HCT116 (cell line): ENCODE data around the gene ITGB1BP1. TPM values are rescaled to one million over a fixed set of nuclear protein-coding genes. Genes with fewer than 3 reads are reported as not detected.

Source experiments
- ATAC-seq: fragments of 200-7000 bp; cut with Tn5 transposase; 2 replicates; pipeline ENCODE4 v1.9.1; 2020; ENCODE audit warnings: mild to moderate bottlenecking, moderate library complexity
- BruUV-seq: library from RNA; stranded (reverse); fragments of 400-500 nt; replicated peaks from 2 replicates; lab custom pipeline; 2021; lab: Mats Ljungman, UMichigan
- CTCF ChIA-PET: fragments of 300-600 bp; sonication (Branson Sonifier 250); formaldehyde crosslinking; loops from one replicate; lab custom pipeline; 2021; ENCODE audit warnings: antibody characterized with exemption; lab: Charles Lee
- POLR2A ChIA-PET: fragments of 300-600, 350-600 bp; sonication (Branson Sonifier 250); formaldehyde crosslinking; loops from one replicate; lab custom pipeline; 2021; ENCODE audit warnings: antibody characterized with exemption; lab: Charles Lee
- RAD21 ChIA-PET, 2 experiments: fragments of 300-600 bp; sonication (Branson Sonifier 250); formaldehyde crosslinking; loops; one replicate each; lab custom pipeline; 2023; ENCODE audit warnings: low total read pairs in 2 of 2; ENCODE audit not compliant: uncharacterized antibody in 2 of 2, unreplicated experiment in 2 of 2, low non-redundant PET in 1 of 2; lab: Charles Lee
- DNase-seq: peaks from one replicate; pipeline ENCODE4 v3.0.0-alpha.2; 2010; ENCODE audit warnings: low read depth, low spot score
- H2AFZ ChIP-seq: fragments of 200-600 bp; shearing (Covaris generic), sonication (generic); 2 replicates; pipeline ENCODE4 v1.6.1; 2017; ENCODE audit warnings: low read depth, mixed run types, mixed read lengths, antibody characterized with exemption, low read length; ENCODE audit not compliant: poor library complexity, severe bottlenecking
- H3K27ac ChIP-seq: 2 replicates; pipeline ENCODE4 v1.5.1; 2012; ENCODE audit warnings: low read depth, low read length
- H3K27me3 ChIP-seq: fragments of 200-600 bp; sonication (generic); 2 replicates; pipeline ENCODE4 v1.6.1; 2016; ENCODE audit warnings: mixed run types, low read length, mixed read lengths; ENCODE audit not compliant: insufficient read depth
- H3K36me3 ChIP-seq, 2 experiments: fragments of 200-500 bp in 1 of 2; fragments of 200-600 bp in 1 of 2; sonication (Bioruptor generic) in 1 of 2; sonication (generic) in 1 of 2; 2 replicates each; pipeline versions ENCODE4 v1.5.1 to v1.6.1; 2014 to 2016; ENCODE audit warnings: low read length in 2 of 2, inconsistent platforms in 1 of 2, mixed read lengths in 1 of 2, mixed run types in 1 of 2; ENCODE audit not compliant: insufficient read depth in 2 of 2, control insufficient read depth in 1 of 2
- H3K4me1 ChIP-seq, 2 experiments: fragments of 200-600 bp in 1 of 2; sonication (generic) in 1 of 2; 2 replicates each; pipeline versions ENCODE4 v1.5.1 to v1.6.1; 2012 to 2017; ENCODE audit warnings: low read length in 2 of 2, inconsistent platforms in 1 of 2, mild to moderate bottlenecking in 1 of 2, mixed read lengths in 1 of 2, mixed run types in 1 of 2, moderate library complexity in 1 of 2; ENCODE audit not compliant: insufficient read depth in 2 of 2, control insufficient read depth in 1 of 2
- H3K4me2 ChIP-seq: fragments of 200-600 bp; sonication (generic); 2 replicates; pipeline ENCODE4 v1.6.1; 2017; ENCODE audit warnings: mixed run types, low read length, mixed read lengths
- H3K4me3 ChIP-seq, 2 experiments: fragments of 200-600 bp in 1 of 2; sonication (generic) in 1 of 2; replicated peaks in 1 of 2; 2 replicates each; pipeline ENCODE4 v1.5.1; 2011 to 2016; ENCODE audit warnings: low read length in 2 of 2, control low read depth in 1 of 2, low read depth in 1 of 2, mild to moderate bottlenecking in 1 of 2, mixed read lengths in 1 of 2, mixed run types in 1 of 2
- H3K79me2 ChIP-seq: fragments of 200-600 bp; sonication (generic); 2 replicates; pipeline ENCODE4 v1.6.1; 2017; ENCODE audit warnings: mild to moderate bottlenecking, mixed run types, low read length, moderate library complexity, mixed read lengths; ENCODE audit not compliant: insufficient read depth
- H3K9ac ChIP-seq: fragments of 200-600 bp; sonication (generic); 2 replicates; pipeline ENCODE4 v1.6.1; 2016; ENCODE audit warnings: low read length, mixed read lengths
- H3K9me2 ChIP-seq: fragments of 200-600 bp; sonication (generic), shearing (Covaris generic); 2 replicates; pipeline ENCODE4 v1.6.1; 2017; ENCODE audit warnings: mixed run types, mild to moderate bottlenecking, moderate library complexity; ENCODE audit not compliant: insufficient read depth
- H3K9me3 ChIP-seq, 2 experiments: fragments of 200-500 bp in 1 of 2; fragments of 200-600 bp in 1 of 2; sonication (Bioruptor generic) in 1 of 2; sonication (generic) in 1 of 2; 2 replicates each; pipeline ENCODE4 v1.6.1; 2014 to 2017; ENCODE audit warnings: low read length in 2 of 2, mixed read lengths in 2 of 2, inconsistent platforms in 1 of 2, low read depth in 1 of 2, mild to moderate bottlenecking in 1 of 2, mixed run types in 1 of 2, moderate library complexity in 1 of 2; ENCODE audit not compliant: control insufficient read depth in 1 of 2, insufficient read depth in 1 of 2
- H4K20me1 ChIP-seq: fragments of 200-600 bp; sonication (generic), shearing (Covaris generic); 2 replicates; pipeline ENCODE4 v1.6.1; 2017; ENCODE audit warnings: mixed run types, mild to moderate bottlenecking, moderate library complexity; ENCODE audit not compliant: insufficient read depth
- CEBPB ChIP-seq: IDR thresholded peaks from 2 replicates; pipeline ENCODE4 v1.6.1; 2012; ENCODE audit warnings: low read depth
- EGR1 ChIP-seq: IDR thresholded peaks from 2 replicates; pipeline ENCODE4 v1.6.1; 2012; ENCODE audit warnings: low read depth
- ELF1 ChIP-seq: IDR thresholded peaks from 2 replicates; pipeline ENCODE4 v1.6.1; 2012; ENCODE audit warnings: low read depth, borderline replicate concordance
- EZH2 ChIP-seq: fragments of 200-600 bp; sonication (generic); IDR thresholded peaks from 2 replicates; pipeline ENCODE4 v1.6.1; 2017; ENCODE audit warnings: antibody characterized with exemption, mixed run types
- FOSL1 ChIP-seq: IDR thresholded peaks from 2 replicates; pipeline ENCODE4 v1.6.1; 2012; ENCODE audit warnings: low read depth
- POLR2A ChIP-seq: IDR thresholded peaks from 2 replicates; pipeline ENCODE4 v1.7.0; 2011; ENCODE audit warnings: borderline replicate concordance; ENCODE audit not compliant: insufficient read depth, insufficient read length; ENCODE audit errors: extremely low read depth
- POLR2AphosphoS5 ChIP-seq: IDR thresholded peaks from 2 replicates; pipeline ENCODE4 v1.6.1; 2011; ENCODE audit warnings: mild to moderate bottlenecking, low read depth, low read length, moderate library complexity
- SP1 ChIP-seq: IDR thresholded peaks from 2 replicates; pipeline ENCODE4 v1.6.1; 2012; ENCODE audit warnings: low read depth
- TCF7L2 ChIP-seq: IDR thresholded peaks from 2 replicates; pipeline ENCODE4 v1.7.0; 2011; ENCODE audit warnings: borderline replicate concordance, inconsistent platforms; ENCODE audit not compliant: insufficient read depth, insufficient read length; ENCODE audit errors: extremely low read depth
- YY1 ChIP-seq: IDR thresholded peaks from 2 replicates; pipeline ENCODE4 v1.6.1; 2011; ENCODE audit warnings: low read length, low read depth, moderate library complexity, mild to moderate bottlenecking; ENCODE audit not compliant: insufficient replicate concordance; ENCODE audit errors: extremely low read depth
- ZFX ChIP-seq: fragments of 450-650 bp; IDR thresholded peaks from 2 replicates; pipeline ENCODE4 v1.6.1; 2017
- ZNF274 ChIP-seq: fragments of 200-500 bp; sonication (Bioruptor generic); IDR thresholded peaks from 2 replicates; pipeline ENCODE4 v1.6.1; 2014; ENCODE audit warnings: mild to moderate bottlenecking, low read depth, low read length, inconsistent platforms
- intact Hi-C: fragments of 100-400 bp; cut with micrococcal nuclease; formaldehyde crosslinking; loops from 2 replicates; pipeline ENCODE4 v1.10.0; 2022
- total RNA-seq: library from RNA; stranded (reverse); gene quantifications from one replicate; pipeline ENCODE4 v1.2.1, GENCODE V29; 2021; ENCODE audit not compliant: unreplicated experiment
- TF ChIP-seq, protein P1 (sequence below): IDR thresholded peaks from 2 replicates; pipeline ENCODE4 v1.6.1; 2012
- TF ChIP-seq, protein P2 (sequence below): IDR thresholded peaks from 2 replicates; pipeline ENCODE4 v1.6.1; 2011; ENCODE audit warnings: mild to moderate bottlenecking, low read length, moderate library complexity; ENCODE audit not compliant: insufficient replicate concordance; ENCODE audit errors: extremely low read depth
- TF ChIP-seq, protein P3 (sequence below): IDR thresholded peaks from 2 replicates; pipeline ENCODE4 v1.6.1; 2012; ENCODE audit warnings: low read depth
- TF ChIP-seq, protein P4 (sequence below), 3 experiments: fragments of 200-600 bp in 1 of 3; sonication (generic) in 1 of 3; IDR thresholded peaks in 2 of 3; conservative IDR thresholded peaks in 1 of 3; 2 replicates each; pipeline ENCODE4 v1.5.1; 2012 to 2017; ENCODE audit warnings: low read depth in 2 of 3, low read length in 2 of 3, antibody characterized with exemption in 1 of 3, borderline replicate concordance in 1 of 3, control low read depth in 1 of 3, mild to moderate bottlenecking in 1 of 3, mixed read lengths in 1 of 3, mixed run types in 1 of 3, moderate library complexity in 1 of 3; ENCODE audit not compliant: insufficient read depth in 1 of 3

Gene ITGB1BP1
- total RNA-seq, 1 experiment from 2014 or later = 86.9 TPM

DNA sequence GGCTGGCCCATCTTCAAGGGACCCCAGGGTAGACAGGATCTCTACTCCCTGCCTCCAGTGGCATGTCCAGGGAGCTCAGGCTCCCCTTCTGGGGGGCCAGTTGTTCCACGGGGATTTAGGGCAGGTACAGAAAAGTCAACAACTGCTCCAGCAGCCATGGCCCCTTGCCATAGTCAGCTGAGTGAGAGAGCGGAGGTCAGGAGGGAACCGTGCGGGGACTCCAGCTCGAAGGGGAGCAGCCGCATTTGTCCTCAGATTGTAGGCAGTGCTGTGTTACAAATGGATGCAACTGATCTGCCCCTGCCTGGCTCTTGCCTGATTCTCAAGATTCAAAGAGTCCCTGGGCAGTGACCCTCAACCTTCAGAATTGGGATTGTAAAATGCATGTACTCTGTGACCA is 49.9 kb downstream of the ITGB1BP1 start (continued):
- no peak for TF ChIP-seq POLR2A
- no peak for TF ChIP-seq EZH2
- TF ChIP-seq YY1 = no peak
- TF ChIP-seq, protein P1, sequence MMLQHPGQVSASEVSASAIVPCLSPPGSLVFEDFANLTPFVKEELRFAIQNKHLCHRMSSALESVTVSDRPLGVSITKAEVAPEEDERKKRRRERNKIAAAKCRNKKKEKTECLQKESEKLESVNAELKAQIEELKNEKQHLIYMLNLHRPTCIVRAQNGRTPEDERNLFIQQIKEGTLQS = no peak
- no peak for TF ChIP-seq CEBPB
- no peak for TF ChIP-seq EGR1
- no peak for TF ChIP-seq ZFX
- no peak for TF ChIP-seq FOSL1
- no peak for TF ChIP-seq TCF7L2

DNA sequence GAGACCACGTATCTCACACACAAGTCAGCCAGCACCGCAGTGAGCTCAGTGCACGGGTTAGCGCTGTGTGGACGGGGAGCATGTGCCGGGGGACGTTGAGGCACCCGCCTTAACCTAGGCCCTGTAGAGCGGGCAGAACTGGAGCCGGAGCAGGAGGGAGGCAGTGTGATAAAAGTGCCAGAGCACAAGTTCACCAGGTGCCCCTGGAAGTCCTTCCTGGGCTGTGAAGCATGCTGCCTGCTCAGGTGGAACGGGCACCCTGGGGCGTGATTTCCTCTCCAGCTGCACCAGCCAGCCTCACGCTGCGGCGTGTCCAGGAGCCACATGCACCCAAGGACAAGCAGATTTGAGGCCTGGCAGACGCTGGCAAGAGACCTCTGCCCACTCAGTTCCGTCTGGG is 50.3 kb downstream of the ITGB1BP1 start:
- Histone ChIP-seq H3K4me1 (peaks cover 10 to 11% of the 10 kb centered on the region in 2 experiments), H3K9ac (no peak overlapping the region), H3K4me2 (no peak overlapping the region), H3K9me2 (no peaks in the 10 kb centered on the region), H3K4me3 (no peak overlapping the region), H3K79me2 (no peaks in the 10 kb centered on the region), H3K36me3 (no peaks in the 10 kb centered on the region), H3K9me3 (no peaks in the 10 kb centered on the region), H3K27me3 (no peaks in the 10 kb centered on the region), H2AFZ (no peak overlapping the region), H4K20me1 (no peaks in the 10 kb centered on the region), H3K27ac (no peak overlapping the region)
- ChIA-PET CTCF (no interaction called here), POLR2A (no interaction called here), RAD21 (no interaction called here)
- intact Hi-C loops = no loop called here
- no TSS peak for BruUV-seq
- DNase-seq (no peak), ATAC-seq (no peak)
- TF ChIP-seq SP1 (no peak), POLR2AphosphoS5 (no peak), EZH2 (no peak), FOSL1 (no peak), ZNF274 (no peak), CEBPB (no peak), ELF1 (no peak), POLR2A (no peak)
- TF ChIP-seq, protein P1 = no peak
- TF ChIP-seq, protein P2, sequence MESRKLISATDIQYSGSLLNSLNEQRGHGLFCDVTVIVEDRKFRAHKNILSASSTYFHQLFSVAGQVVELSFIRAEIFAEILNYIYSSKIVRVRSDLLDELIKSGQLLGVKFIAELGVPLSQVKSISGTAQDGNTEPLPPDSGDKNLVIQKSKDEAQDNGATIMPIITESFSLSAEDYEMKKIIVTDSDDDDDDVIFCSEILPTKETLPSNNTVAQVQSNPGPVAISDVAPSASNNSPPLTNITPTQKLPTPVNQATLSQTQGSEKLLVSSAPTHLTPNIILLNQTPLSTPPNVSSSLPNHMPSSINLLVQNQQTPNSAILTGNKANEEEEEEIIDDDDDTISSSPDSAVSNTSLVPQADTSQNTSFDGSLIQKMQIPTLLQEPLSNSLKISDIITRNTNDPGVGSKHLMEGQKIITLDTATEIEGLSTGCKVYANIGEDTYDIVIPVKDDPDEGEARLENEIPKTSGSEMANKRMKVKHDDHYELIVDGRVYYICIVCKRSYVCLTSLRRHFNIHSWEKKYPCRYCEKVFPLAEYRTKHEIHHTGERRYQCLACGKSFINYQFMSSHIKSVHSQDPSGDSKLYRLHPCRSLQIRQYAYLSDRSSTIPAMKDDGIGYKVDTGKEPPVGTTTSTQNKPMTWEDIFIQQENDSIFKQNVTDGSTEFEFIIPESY = no peak
- TF ChIP-seq, protein P3, sequence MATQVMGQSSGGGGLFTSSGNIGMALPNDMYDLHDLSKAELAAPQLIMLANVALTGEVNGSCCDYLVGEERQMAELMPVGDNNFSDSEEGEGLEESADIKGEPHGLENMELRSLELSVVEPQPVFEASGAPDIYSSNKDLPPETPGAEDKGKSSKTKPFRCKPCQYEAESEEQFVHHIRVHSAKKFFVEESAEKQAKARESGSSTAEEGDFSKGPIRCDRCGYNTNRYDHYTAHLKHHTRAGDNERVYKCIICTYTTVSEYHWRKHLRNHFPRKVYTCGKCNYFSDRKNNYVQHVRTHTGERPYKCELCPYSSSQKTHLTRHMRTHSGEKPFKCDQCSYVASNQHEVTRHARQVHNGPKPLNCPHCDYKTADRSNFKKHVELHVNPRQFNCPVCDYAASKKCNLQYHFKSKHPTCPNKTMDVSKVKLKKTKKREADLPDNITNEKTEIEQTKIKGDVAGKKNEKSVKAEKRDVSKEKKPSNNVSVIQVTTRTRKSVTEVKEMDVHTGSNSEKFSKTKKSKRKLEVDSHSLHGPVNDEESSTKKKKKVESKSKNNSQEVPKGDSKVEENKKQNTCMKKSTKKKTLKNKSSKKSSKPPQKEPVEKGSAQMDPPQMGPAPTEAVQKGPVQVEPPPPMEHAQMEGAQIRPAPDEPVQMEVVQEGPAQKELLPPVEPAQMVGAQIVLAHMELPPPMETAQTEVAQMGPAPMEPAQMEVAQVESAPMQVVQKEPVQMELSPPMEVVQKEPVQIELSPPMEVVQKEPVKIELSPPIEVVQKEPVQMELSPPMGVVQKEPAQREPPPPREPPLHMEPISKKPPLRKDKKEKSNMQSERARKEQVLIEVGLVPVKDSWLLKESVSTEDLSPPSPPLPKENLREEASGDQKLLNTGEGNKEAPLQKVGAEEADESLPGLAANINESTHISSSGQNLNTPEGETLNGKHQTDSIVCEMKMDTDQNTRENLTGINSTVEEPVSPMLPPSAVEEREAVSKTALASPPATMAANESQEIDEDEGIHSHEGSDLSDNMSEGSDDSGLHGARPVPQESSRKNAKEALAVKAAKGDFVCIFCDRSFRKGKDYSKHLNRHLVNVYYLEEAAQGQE = no peak
- TF ChIP-seq, protein P4, sequence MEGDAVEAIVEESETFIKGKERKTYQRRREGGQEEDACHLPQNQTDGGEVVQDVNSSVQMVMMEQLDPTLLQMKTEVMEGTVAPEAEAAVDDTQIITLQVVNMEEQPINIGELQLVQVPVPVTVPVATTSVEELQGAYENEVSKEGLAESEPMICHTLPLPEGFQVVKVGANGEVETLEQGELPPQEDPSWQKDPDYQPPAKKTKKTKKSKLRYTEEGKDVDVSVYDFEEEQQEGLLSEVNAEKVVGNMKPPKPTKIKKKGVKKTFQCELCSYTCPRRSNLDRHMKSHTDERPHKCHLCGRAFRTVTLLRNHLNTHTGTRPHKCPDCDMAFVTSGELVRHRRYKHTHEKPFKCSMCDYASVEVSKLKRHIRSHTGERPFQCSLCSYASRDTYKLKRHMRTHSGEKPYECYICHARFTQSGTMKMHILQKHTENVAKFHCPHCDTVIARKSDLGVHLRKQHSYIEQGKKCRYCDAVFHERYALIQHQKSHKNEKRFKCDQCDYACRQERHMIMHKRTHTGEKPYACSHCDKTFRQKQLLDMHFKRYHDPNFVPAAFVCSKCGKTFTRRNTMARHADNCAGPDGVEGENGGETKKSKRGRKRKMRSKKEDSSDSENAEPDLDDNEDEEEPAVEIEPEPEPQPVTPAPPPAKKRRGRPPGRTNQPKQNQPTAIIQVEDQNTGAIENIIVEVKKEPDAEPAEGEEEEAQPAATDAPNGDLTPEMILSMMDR (IDR thresholded peaks at IDR 0.05 in 2 of 3, conservative IDR thresholded peaks at IDR 0.05 in 1 of 3; ENCODE audit: borderline replicate concordance in 1 of 3, insufficient read depth in 1 of 3, low read depth in 2 of 3, low read length in 2 of 3) = no peak
